Thyroid gland (tissue), 4 donors: ENCODE data around the gene PLAGL2. TPM values are rescaled to one million over a fixed set of nuclear protein-coding genes. Genes with fewer than 3 reads are reported as not detected.

ENCODE experiments used
- DNase-seq, 2 donors: peaks; one replicate each; pipeline ENCODE4 v3.0.0-alpha.2; 2019
- H3K27ac ChIP-seq, 3 donors: fragments of 200-600 bp; sonication (generic); 1 replicate in 2 of 3; 2 replicates in 1 of 3; pipeline ENCODE4 v1.5.1; 2016 to 2019; ENCODE audit warnings: mild to moderate bottlenecking in 1 of 3, moderate library complexity in 1 of 3
- H3K27me3 ChIP-seq: fragments of 200-600 bp; sonication (generic); one replicate; pipeline ENCODE4 v1.5.1; 2019
- H3K36me3 ChIP-seq, 2 donors: fragments of 200-600 bp; sonication (generic); one replicate each; pipeline ENCODE4 v1.5.1; 2016 to 2019
- H3K4me1 ChIP-seq, 2 donors: fragments of 200-600 bp; sonication (generic); one replicate each; pipeline ENCODE4 v1.5.1; 2017 to 2019
- H3K4me3 ChIP-seq, 3 donors: fragments of 200-600 bp; sonication (generic); replicated peaks in 1 of 3; 1 replicate in 2 of 3; 2 replicates in 1 of 3; pipeline ENCODE4 v1.5.1; 2016; ENCODE audit warnings: mild to moderate bottlenecking in 1 of 3
- H3K9me3 ChIP-seq: fragments of 200-600 bp; sonication (generic); one replicate; pipeline ENCODE4 v1.5.1; 2017
- CTCF ChIP-seq, 6 experiments: fragments of 200-600 bp in 3 of 6; fragments of 450-650 bp in 3 of 6; sonication (generic) in 3 of 6; IDR thresholded peaks; one replicate each; pipeline ENCODE4 v1.5.1; 2016 to 2019; ENCODE audit warnings: antibody characterized with exemption in 6 of 6, mild to moderate bottlenecking in 2 of 6, inconsistent platforms in 1 of 6, moderate library complexity in 1 of 6
- POLR2A ChIP-seq, 2 donors: fragments of 450-650 bp; IDR thresholded peaks; one replicate each; pipeline ENCODE4 v1.6.1; 2017; ENCODE audit warnings: antibody characterized with exemption in 2 of 2, mild to moderate bottlenecking in 2 of 2, moderate library complexity in 1 of 2
- WGBS, 2 donors: methylation state at CpG; one replicate each; pipeline ENCODE4 v1.1.5; 2017; 5-methylcytosine and 5-hydroxymethylcytosine counted together
- intact Hi-C: fragments of 100-400 bp; cut with DNase I; formaldehyde crosslinking; loops from one replicate; pipeline ENCODE4 v1.15.1; 2023
- total RNA-seq, 4 donors: library from RNA; depleted of rRNA; stranded (reverse); fragments of >200 nt; gene quantifications; one replicate each; pipeline ENCODE4 v1.2.3, GENCODE V29; 2016

Gene PLAGL2
- 10 to 100 TPM in 1 of 4 donors, 1 to 10 TPM in 3; 6.5 to 11.7 (median 7.3) TPM for total RNA-seq

- 3 to 7% methylated on average over 4 to 16 of the region's 74 CpGs for WGBS, 2 donors
- peaks cover 0 to 7% of the 10 kb centered on the region in 2 donors for H3K36me3 ChIP-seq
- no peaks in the 10 kb centered on the region for H3K9me3 ChIP-seq
- H3K4me1 ChIP-seq: peaks cover 42 to 51% of the 10 kb centered on the region in 2 donors
- intact Hi-C loops: loop anchor here (10.0 kb wide), 2 partner anchors 93 to 247 kb away; no protein-coding TSS in a partner anchor
- peak within 1 kb of the TSS; percentile 82 to 90 (median 84) for H3K4me3 ChIP-seq
- TF ChIP-seq POLR2A (IDR thresholded peaks at IDR 0.05): peak in 1 of 2 donors; percentile 88
- TF ChIP-seq CTCF (IDR thresholded peaks at IDR 0.05): peak in 3 of 6 experiments; percentile 12 to 37 (median 27)
- H3K27me3 ChIP-seq: no peaks in the 10 kb centered on the region
- DNase-seq: peak; percentile 88 to 90
- H3K27ac ChIP-seq: peak within 1 kb of the TSS; percentile 79 to 90 (median 87)
Measured at GRCh38 chr20:32207626-32208498, at the start of gene PLAGL2, which contains the start of gene POFUT1. TSS of gene PLAGL2 (minus strand) at chr20:32207743. CDS start at chr20:32202178, 5,565 bp downstream. TSS of gene POFUT1 (plus strand) at chr20:32207880. CDS start at chr20:32207942, 62 bp downstream.

GRCh38 chr20:32252189-32252588 lies 44.6 kb upstream of the PLAGL2 start:
- TF ChIP-seq CTCF (IDR thresholded peaks at IDR 0.05) (no peak), POLR2A (IDR thresholded peaks at IDR 0.05) (no peak)
- intact Hi-C loops: no loop called here
- no peak overlapping the region for H3K4me3 ChIP-seq

GRCh38 chr20:32251470-32251869 lies 43.9 kb upstream of the PLAGL2 start:
- intact Hi-C loops: no loop called here
- no peaks in the 10 kb centered on the region for H3K36me3 ChIP-seq
- WGBS, 2 donors: 79 to 80% methylated on average over 3 of the region's 3 CpGs
- TF ChIP-seq CTCF (IDR thresholded peaks at IDR 0.05): no peak
- TF ChIP-seq POLR2A (IDR thresholded peaks at IDR 0.05): no peak
- DNase-seq: no peak
- no peaks in the 10 kb centered on the region for H3K27me3 ChIP-seq
- H3K4me1 ChIP-seq: no peaks in the 10 kb centered on the region
- H3K4me3 ChIP-seq: no peak overlapping the region
- no peak overlapping the region for H3K27ac ChIP-seq
- no peaks in the 10 kb centered on the region for H3K9me3 ChIP-seq

More at GRCh38 chr20:32252189-32252588, 44.6 kb upstream of the PLAGL2 start:
- no peak for DNase-seq
- no peak overlapping the region for H3K27ac ChIP-seq
- no peaks in the 10 kb centered on the region for H3K4me1 ChIP-seq
- no peaks in the 10 kb centered on the region for H3K9me3 ChIP-seq
- 91 to 93% methylated on average over 6 of the region's 6 CpGs for WGBS, 2 donors
- no peaks in the 10 kb centered on the region for H3K36me3 ChIP-seq
- H3K27me3 ChIP-seq: no peaks in the 10 kb centered on the region

GRCh38 chr20:32249030-32249738 lies 41.6 kb upstream of the PLAGL2 start:
- Histone ChIP-seq H3K27ac (no peak overlapping the region), H3K27me3 (no peaks in the 10 kb centered on the region), H3K36me3 (no peaks in the 10 kb centered on the region), H3K4me1 (no peaks in the 10 kb centered on the region), H3K4me3 (no peak overlapping the region), H3K9me3 (no peaks in the 10 kb centered on the region)
- intact Hi-C loops: no loop called here
- DNase-seq: no peak
- TF ChIP-seq POLR2A (IDR thresholded peaks at IDR 0.05) (no peak), CTCF (IDR thresholded peaks at IDR 0.05) (no peak)
- 90% methylated on average over 9 of the region's 9 CpGs for WGBS, 2 donors
